HCT116 (cell line): ENCODE results near the gene WASF2. TPM values are rescaled to one million over a fixed set of nuclear protein-coding genes. Genes with fewer than 3 reads are reported as not detected.

Experiments
- ATAC-seq: fragments of 200-7000 bp; cut with Tn5 transposase; 2 replicates; pipeline ENCODE4 v1.9.1; 2020; ENCODE audit warnings: mild to moderate bottlenecking, moderate library complexity
- BruUV-seq: library from RNA; stranded (reverse); fragments of 400-500 nt; replicated peaks from 2 replicates; lab custom pipeline; 2021; lab: Mats Ljungman, UMichigan
- CTCF ChIA-PET: fragments of 300-600 bp; sonication (Branson Sonifier 250); formaldehyde crosslinking; loops from one replicate; lab custom pipeline; 2021; ENCODE audit warnings: antibody characterized with exemption; lab: Charles Lee
- POLR2A ChIA-PET: fragments of 300-600, 350-600 bp; sonication (Branson Sonifier 250); formaldehyde crosslinking; loops from one replicate; lab custom pipeline; 2021; ENCODE audit warnings: antibody characterized with exemption; lab: Charles Lee
- RAD21 ChIA-PET, 2 experiments: fragments of 300-600 bp; sonication (Branson Sonifier 250); formaldehyde crosslinking; loops; one replicate each; lab custom pipeline; 2023; ENCODE audit warnings: low total read pairs in 2 of 2; ENCODE audit not compliant: uncharacterized antibody in 2 of 2, unreplicated experiment in 2 of 2, low non-redundant PET in 1 of 2; lab: Charles Lee
- DNase-seq: peaks from one replicate; pipeline ENCODE4 v3.0.0-alpha.2; 2010; ENCODE audit warnings: low read depth, low spot score
- H2AFZ ChIP-seq: fragments of 200-600 bp; shearing (Covaris generic), sonication (generic); 2 replicates; pipeline ENCODE4 v1.6.1; 2017; ENCODE audit warnings: low read depth, mixed run types, mixed read lengths, antibody characterized with exemption, low read length; ENCODE audit not compliant: poor library complexity, severe bottlenecking
- H3K27ac ChIP-seq: 2 replicates; pipeline ENCODE4 v1.5.1; 2012; ENCODE audit warnings: low read depth, low read length
- H3K27me3 ChIP-seq: fragments of 200-600 bp; sonication (generic); 2 replicates; pipeline ENCODE4 v1.6.1; 2016; ENCODE audit warnings: mixed run types, low read length, mixed read lengths; ENCODE audit not compliant: insufficient read depth
- H3K36me3 ChIP-seq, 2 experiments: fragments of 200-500 bp in 1 of 2; fragments of 200-600 bp in 1 of 2; sonication (Bioruptor generic) in 1 of 2; sonication (generic) in 1 of 2; 2 replicates each; pipeline versions ENCODE4 v1.5.1 to v1.6.1; 2014 to 2016; ENCODE audit warnings: low read length in 2 of 2, inconsistent platforms in 1 of 2, mixed read lengths in 1 of 2, mixed run types in 1 of 2; ENCODE audit not compliant: insufficient read depth in 2 of 2, control insufficient read depth in 1 of 2
- H3K4me1 ChIP-seq, 2 experiments: fragments of 200-600 bp in 1 of 2; sonication (generic) in 1 of 2; 2 replicates each; pipeline versions ENCODE4 v1.5.1 to v1.6.1; 2012 to 2017; ENCODE audit warnings: low read length in 2 of 2, inconsistent platforms in 1 of 2, mild to moderate bottlenecking in 1 of 2, mixed read lengths in 1 of 2, mixed run types in 1 of 2, moderate library complexity in 1 of 2; ENCODE audit not compliant: insufficient read depth in 2 of 2, control insufficient read depth in 1 of 2
- H3K4me2 ChIP-seq: fragments of 200-600 bp; sonication (generic); 2 replicates; pipeline ENCODE4 v1.6.1; 2017; ENCODE audit warnings: mixed run types, low read length, mixed read lengths
- H3K4me3 ChIP-seq, 2 experiments: fragments of 200-600 bp in 1 of 2; sonication (generic) in 1 of 2; replicated peaks in 1 of 2; 2 replicates each; pipeline ENCODE4 v1.5.1; 2011 to 2016; ENCODE audit warnings: low read length in 2 of 2, control low read depth in 1 of 2, low read depth in 1 of 2, mild to moderate bottlenecking in 1 of 2, mixed read lengths in 1 of 2, mixed run types in 1 of 2
- H3K79me2 ChIP-seq: fragments of 200-600 bp; sonication (generic); 2 replicates; pipeline ENCODE4 v1.6.1; 2017; ENCODE audit warnings: mild to moderate bottlenecking, mixed run types, low read length, moderate library complexity, mixed read lengths; ENCODE audit not compliant: insufficient read depth
- H3K9ac ChIP-seq: fragments of 200-600 bp; sonication (generic); 2 replicates; pipeline ENCODE4 v1.6.1; 2016; ENCODE audit warnings: low read length, mixed read lengths
- H3K9me2 ChIP-seq: fragments of 200-600 bp; sonication (generic), shearing (Covaris generic); 2 replicates; pipeline ENCODE4 v1.6.1; 2017; ENCODE audit warnings: mixed run types, mild to moderate bottlenecking, moderate library complexity; ENCODE audit not compliant: insufficient read depth
- H3K9me3 ChIP-seq, 2 experiments: fragments of 200-500 bp in 1 of 2; fragments of 200-600 bp in 1 of 2; sonication (Bioruptor generic) in 1 of 2; sonication (generic) in 1 of 2; 2 replicates each; pipeline ENCODE4 v1.6.1; 2014 to 2017; ENCODE audit warnings: low read length in 2 of 2, mixed read lengths in 2 of 2, inconsistent platforms in 1 of 2, low read depth in 1 of 2, mild to moderate bottlenecking in 1 of 2, mixed run types in 1 of 2, moderate library complexity in 1 of 2; ENCODE audit not compliant: control insufficient read depth in 1 of 2, insufficient read depth in 1 of 2
- H4K20me1 ChIP-seq: fragments of 200-600 bp; sonication (generic), shearing (Covaris generic); 2 replicates; pipeline ENCODE4 v1.6.1; 2017; ENCODE audit warnings: mixed run types, mild to moderate bottlenecking, moderate library complexity; ENCODE audit not compliant: insufficient read depth
- ELF1 ChIP-seq: IDR thresholded peaks from 2 replicates; pipeline ENCODE4 v1.6.1; 2012; ENCODE audit warnings: low read depth, borderline replicate concordance
- POLR2AphosphoS5 ChIP-seq: IDR thresholded peaks from 2 replicates; pipeline ENCODE4 v1.6.1; 2011; ENCODE audit warnings: mild to moderate bottlenecking, low read depth, low read length, moderate library complexity
- RAD21 ChIP-seq: IDR thresholded peaks from 2 replicates; pipeline ENCODE4 v1.6.1; 2012; ENCODE audit warnings: low read depth, mild to moderate bottlenecking
- SP1 ChIP-seq: IDR thresholded peaks from 2 replicates; pipeline ENCODE4 v1.6.1; 2012; ENCODE audit warnings: low read depth
- TCF7L2 ChIP-seq: IDR thresholded peaks from 2 replicates; pipeline ENCODE4 v1.7.0; 2011; ENCODE audit warnings: borderline replicate concordance, inconsistent platforms; ENCODE audit not compliant: insufficient read depth, insufficient read length; ENCODE audit errors: extremely low read depth
- ZNF274 ChIP-seq: fragments of 200-500 bp; sonication (Bioruptor generic); IDR thresholded peaks from 2 replicates; pipeline ENCODE4 v1.6.1; 2014; ENCODE audit warnings: mild to moderate bottlenecking, low read depth, low read length, inconsistent platforms
- intact Hi-C: fragments of 100-400 bp; cut with micrococcal nuclease; formaldehyde crosslinking; loops from 2 replicates; pipeline ENCODE4 v1.10.0; 2022
- total RNA-seq: library from RNA; stranded (reverse); gene quantifications from one replicate; pipeline ENCODE4 v1.2.1, GENCODE V29; 2021; ENCODE audit not compliant: unreplicated experiment
- TF ChIP-seq, protein P1 (sequence below), 3 experiments: fragments of 200-600 bp in 1 of 3; sonication (generic) in 1 of 3; IDR thresholded peaks in 2 of 3; conservative IDR thresholded peaks in 1 of 3; 2 replicates each; pipeline ENCODE4 v1.5.1; 2012 to 2017; ENCODE audit warnings: low read depth in 2 of 3, low read length in 2 of 3, antibody characterized with exemption in 1 of 3, borderline replicate concordance in 1 of 3, control low read depth in 1 of 3, mild to moderate bottlenecking in 1 of 3, mixed read lengths in 1 of 3, mixed run types in 1 of 3, moderate library complexity in 1 of 3; ENCODE audit not compliant: insufficient read depth in 1 of 3
- TF ChIP-seq, protein P2 (sequence below): IDR thresholded peaks from 2 replicates; pipeline ENCODE4 v1.6.1; 2012; ENCODE audit warnings: low read depth

WASF2 gene
- total RNA-seq, 1 experiment from 2014 or later: 111 TPM

DNA sequence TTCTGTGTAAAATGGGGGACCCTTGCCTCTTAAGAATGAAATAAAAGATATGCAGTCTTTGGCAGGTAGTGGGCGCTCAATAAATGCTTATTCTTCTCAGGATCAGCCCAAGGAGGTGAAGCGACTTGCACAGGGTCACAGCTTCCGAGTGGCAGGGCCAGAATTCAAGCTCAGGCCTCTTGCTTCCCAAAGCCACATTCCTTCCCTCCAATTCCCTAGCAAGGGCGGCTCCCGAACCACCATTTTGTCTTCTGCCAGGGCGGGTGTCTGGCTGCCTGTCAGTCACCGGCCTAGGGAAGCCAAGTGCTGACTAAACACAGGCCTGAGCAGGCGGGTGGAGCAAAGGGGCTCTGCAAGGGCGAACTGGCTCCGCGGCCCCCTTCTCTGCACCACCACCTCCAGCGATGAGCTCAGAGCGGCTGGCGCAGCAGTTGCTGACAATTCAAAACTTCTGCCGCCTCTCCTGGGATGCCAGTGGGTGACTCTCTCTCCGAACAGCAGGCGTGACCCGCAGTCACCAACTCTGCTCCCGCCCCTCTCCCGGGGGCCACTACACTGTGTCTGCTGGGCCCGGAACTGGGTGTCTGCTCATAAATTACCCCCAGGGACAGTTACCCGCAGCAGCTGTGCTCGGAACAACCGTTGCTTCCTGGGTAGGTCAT lies 86.8 kb downstream of the WASF2 start:
- Histone ChIP-seq H3K9ac (no peak overlapping the region), H3K9me3 (no peaks in the 10 kb centered on the region), H3K79me2 (no peaks in the 10 kb centered on the region), H3K27ac (no peak overlapping the region), H2AFZ (no peak overlapping the region), H3K4me1 (peaks cover 0 to 10% of the 10 kb centered on the region in 2 experiments; a peak in 1 of 4 replicates), H3K36me3 (peaks cover 0 to 5% of the 10 kb centered on the region in 2 experiments; a peak in 1 of 4 replicates), H3K4me2 (no peak overlapping the region), H3K4me3 (no peak overlapping the region)
- DNase-seq: no peak
- RAD21 ChIA-PET: no interaction called here
- intact Hi-C loops: no loop called here
- ATAC-seq: peak; percentile 35; the same call in 1 of the 2 replicates
- TF ChIP-seq ELF1 (no peak), SP1 (no peak), TCF7L2 (no peak), ZNF274 (no peak), POLR2AphosphoS5 (no peak; the same call in 1 of the 2 replicates), RAD21 (peak; percentile 51)
- TF ChIP-seq, protein P1, sequence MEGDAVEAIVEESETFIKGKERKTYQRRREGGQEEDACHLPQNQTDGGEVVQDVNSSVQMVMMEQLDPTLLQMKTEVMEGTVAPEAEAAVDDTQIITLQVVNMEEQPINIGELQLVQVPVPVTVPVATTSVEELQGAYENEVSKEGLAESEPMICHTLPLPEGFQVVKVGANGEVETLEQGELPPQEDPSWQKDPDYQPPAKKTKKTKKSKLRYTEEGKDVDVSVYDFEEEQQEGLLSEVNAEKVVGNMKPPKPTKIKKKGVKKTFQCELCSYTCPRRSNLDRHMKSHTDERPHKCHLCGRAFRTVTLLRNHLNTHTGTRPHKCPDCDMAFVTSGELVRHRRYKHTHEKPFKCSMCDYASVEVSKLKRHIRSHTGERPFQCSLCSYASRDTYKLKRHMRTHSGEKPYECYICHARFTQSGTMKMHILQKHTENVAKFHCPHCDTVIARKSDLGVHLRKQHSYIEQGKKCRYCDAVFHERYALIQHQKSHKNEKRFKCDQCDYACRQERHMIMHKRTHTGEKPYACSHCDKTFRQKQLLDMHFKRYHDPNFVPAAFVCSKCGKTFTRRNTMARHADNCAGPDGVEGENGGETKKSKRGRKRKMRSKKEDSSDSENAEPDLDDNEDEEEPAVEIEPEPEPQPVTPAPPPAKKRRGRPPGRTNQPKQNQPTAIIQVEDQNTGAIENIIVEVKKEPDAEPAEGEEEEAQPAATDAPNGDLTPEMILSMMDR (IDR thresholded peaks at IDR 0.05 in 2 of 3, conservative IDR thresholded peaks at IDR 0.05 in 1 of 3; ENCODE audit: borderline replicate concordance in 1 of 3, insufficient read depth in 1 of 3, low read depth in 2 of 3, low read length in 2 of 3): peak in 2 of 3 experiments; percentile 31 to 42; a peak in 2 of 6 replicates
- TF ChIP-seq, protein P2, sequence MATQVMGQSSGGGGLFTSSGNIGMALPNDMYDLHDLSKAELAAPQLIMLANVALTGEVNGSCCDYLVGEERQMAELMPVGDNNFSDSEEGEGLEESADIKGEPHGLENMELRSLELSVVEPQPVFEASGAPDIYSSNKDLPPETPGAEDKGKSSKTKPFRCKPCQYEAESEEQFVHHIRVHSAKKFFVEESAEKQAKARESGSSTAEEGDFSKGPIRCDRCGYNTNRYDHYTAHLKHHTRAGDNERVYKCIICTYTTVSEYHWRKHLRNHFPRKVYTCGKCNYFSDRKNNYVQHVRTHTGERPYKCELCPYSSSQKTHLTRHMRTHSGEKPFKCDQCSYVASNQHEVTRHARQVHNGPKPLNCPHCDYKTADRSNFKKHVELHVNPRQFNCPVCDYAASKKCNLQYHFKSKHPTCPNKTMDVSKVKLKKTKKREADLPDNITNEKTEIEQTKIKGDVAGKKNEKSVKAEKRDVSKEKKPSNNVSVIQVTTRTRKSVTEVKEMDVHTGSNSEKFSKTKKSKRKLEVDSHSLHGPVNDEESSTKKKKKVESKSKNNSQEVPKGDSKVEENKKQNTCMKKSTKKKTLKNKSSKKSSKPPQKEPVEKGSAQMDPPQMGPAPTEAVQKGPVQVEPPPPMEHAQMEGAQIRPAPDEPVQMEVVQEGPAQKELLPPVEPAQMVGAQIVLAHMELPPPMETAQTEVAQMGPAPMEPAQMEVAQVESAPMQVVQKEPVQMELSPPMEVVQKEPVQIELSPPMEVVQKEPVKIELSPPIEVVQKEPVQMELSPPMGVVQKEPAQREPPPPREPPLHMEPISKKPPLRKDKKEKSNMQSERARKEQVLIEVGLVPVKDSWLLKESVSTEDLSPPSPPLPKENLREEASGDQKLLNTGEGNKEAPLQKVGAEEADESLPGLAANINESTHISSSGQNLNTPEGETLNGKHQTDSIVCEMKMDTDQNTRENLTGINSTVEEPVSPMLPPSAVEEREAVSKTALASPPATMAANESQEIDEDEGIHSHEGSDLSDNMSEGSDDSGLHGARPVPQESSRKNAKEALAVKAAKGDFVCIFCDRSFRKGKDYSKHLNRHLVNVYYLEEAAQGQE: no peak
- TF ChIP-seq, all 23 proteins: peak for 2
- no peaks in the 10 kb centered on the region for H4K20me1 ChIP-seq
- no peaks in the 10 kb centered on the region for H3K27me3 ChIP-seq
- ChIA-PET POLR2A (no interaction called here), CTCF (interaction anchor here (1.4 kb wide), 1 partner anchor 154 kb away, joined by 3 read pairs; no protein-coding TSS in a partner anchor)
- no peaks in the 10 kb centered on the region for H3K9me2 ChIP-seq
- BruUV-seq: no TSS peak
